Measurements from ENCODE around the gene TBC1D25.

Gene TBC1D25

GRCh38 chrX:48560681-48561080 lies 21.2 kb downstream of the TBC1D25 start:
- no peak for DNase-seq (ENCODE audit: low read depth)

DNA sequence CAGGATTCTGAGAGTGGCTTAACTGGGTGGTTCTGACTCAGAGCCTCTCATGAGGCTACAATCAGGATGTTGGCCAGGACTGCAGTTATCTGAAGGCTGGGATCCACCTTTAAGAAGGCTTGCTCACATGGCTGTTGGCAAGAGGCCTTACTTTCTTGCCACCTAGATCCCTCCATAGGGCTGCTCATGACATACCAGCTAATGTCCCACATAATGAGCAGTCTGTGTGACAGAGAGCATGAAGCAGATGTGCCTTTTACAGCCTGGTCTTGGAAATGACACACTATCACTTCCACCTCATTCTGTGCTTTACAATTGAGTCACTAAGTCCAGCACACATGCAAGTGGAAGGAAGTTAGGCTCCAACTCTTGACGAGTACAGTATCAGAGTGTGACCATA lies 30.4 kb downstream of the TBC1D25 start:
- DNase-seq (ENCODE audit: low read depth) = no peak

- no peak for DNase-seq (ENCODE audit: low read depth)
These were observed 34.3 kb downstream of the TBC1D25 start for GRCh38 chrX:48573690-48574269.

DNA sequence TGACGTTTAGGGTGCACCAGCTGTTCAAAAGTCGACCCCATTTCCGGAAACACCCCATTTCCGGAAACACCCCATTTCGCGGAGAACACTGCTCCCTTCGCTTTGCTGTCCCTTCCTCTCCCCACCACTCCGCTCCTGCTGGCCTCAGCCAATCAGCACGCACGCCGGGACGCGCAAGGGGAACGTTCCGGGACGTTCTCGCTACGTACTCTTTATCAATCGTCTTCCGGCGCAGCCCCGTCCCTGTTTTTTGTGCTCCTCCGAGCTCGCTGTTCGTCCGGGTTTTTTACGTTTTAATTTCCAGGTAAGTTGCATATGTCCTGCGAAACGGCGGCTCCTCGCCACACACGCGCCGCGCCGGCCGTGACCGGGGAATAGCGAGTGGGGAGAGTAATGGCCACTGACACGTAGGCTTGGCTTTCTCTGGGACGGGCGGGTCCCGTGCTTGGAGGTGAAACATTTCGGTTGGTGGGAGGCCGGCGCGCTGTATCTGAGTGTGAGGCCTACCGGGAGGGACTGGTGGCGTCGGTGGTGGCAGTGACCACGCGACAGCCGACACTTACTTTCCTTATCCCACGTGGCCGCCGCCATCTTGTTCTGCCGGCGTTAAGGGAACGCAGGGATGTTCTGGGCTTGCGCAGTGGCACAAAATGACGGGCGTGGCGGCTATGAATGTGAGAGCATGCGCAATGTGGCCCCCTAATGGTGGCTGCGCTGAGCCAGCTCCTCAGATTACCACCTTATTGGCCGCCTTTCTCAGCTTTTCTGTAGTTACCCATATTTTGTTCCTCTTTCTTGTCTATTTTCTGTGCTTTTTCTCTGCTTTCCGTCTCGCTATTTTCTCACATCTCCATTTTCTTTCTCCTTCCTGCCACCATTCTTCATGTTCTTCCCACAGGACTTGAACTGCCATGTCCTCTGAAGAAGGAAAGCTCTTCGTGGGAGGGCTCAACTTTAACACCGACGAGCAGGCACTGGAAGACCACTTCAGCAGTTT lies 35.1 kb downstream of the TBC1D25 start, which contains the start of gene RBM3:
RBM3 (plus strand) TSS at position 215 of the 997 bp plus-strand sequence; CDS start at position 912, 697 bp downstream.
- peak; percentile 54 for DNase-seq (ENCODE audit: low read depth)

GRCh38 chrX:48575642-48576041 lies 36.1 kb downstream of the TBC1D25 start:
- DNase-seq (ENCODE audit: low read depth) = no peak

DNA sequence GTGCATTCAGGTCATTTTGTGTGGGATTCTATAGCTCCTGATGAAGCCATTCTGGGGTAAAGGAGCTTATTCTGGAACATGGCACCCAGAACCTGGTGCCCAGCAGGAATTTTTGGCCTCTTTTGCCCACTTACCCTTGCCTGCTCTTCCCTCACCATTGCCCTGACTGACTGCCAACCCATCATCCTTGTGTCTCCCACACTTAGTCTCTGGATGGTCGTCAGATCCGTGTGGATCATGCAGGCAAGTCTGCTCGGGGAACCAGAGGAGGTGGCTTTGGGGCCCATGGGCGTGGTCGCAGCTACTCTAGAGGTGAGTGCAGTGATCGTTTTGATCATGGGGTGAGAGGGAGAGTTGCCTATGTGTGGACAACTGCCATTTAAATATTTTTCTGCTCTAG lies 36.6 kb downstream of the TBC1D25 start:
- no peak for DNase-seq (ENCODE audit: low read depth)

DNA sequence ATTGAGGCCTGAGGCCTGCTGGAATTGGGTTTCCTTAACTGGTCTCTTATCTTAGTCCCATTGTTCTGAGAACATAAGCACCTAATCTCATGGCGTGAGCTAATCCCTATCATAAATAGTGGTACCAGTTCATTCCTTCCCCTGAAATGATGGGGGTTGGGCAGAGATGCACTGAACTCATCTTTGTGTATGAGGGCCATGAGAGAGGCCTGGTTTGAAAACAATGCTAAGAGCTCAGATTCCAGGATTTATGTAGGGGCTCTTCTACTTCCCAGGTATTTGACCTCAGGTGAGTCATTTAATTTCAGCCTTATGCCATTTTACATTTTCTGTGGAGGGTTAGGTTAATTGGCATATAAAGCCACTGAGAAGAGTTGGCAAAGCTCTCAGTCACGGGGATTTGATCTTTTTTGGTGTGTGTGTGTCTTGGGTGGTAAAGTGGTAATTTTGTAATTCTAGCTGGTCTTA lies 39.2 kb downstream of the TBC1D25 start:
- DNase-seq (ENCODE audit: low read depth) = no peak

DNA sequence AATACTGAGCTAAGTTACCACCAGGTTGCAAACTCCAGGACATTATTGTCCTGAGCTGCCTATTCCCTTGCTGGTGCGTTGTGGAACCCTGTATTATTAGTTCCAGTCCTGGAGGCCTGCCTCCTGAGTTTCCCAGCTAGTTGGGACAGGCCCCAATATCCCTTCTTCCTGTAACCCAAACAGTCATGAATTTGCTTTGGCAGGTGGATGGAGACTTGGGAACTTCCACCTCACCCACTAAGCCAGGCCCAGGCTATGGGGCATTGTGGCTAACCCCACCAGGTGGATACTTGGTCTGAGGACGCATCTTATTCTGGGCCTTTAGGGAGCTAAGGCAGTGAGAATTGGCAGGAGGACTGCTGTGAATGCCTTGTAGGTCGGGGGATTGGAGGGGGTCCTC lies 39.7 kb downstream of the TBC1D25 start:
- no peak for DNase-seq (ENCODE audit: low read depth)

GRCh38 chrX:48580662-48581061 lies 41.1 kb downstream of the TBC1D25 start:
- DNase-seq (ENCODE audit: low read depth) = no peak

DNA sequence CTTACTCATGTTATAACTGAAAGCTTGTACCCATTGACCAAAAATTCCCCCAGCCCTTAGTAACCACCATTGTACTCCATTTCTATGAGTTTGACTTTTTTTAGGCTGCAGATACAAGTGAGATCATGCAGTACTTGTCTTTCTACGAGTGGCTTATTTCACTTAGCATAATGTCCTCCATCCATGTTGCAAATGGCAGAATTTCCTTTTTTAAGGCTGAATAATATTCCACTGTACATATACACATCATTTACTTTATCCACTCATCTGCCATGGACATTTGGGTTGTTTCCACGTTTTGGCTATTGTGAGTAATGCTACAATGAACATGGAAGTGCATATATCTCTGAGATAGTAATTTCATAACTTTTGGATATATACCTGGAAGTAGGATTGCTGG lies 45.2 kb downstream of the TBC1D25 start:
- no peak for DNase-seq (ENCODE audit: low read depth)

DNA sequence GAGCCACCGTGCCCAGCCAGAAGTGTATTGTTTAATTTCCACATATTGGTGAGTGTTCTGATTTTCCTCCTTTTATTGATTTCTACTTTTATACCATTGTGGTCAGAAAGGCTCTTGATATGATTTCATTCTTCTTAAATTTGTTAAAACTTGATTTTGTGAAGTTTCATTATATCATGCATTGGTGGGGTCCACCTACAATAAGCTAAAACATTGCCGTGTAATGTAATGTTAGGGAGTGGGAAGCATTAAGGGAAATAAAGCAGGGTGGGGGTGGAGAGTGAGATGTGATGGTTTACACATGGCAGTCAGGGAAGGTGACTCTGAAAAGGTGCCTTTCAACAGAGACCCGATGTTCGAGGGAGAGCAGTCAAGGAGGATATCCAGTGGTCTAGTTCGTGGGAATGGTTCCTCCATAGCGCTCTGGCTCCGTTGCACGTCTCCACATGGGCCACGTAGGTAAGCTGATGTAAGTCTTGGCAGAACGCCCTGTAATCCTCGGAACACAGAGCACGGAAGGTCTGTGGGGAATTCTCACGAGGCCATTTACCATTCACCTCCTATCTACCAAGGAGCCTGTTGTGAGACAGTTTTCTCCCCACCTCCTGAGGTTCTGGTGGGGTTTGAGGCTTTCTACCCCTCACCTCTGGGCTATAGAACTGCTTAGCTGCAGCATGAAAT lies 50.1 kb downstream of the TBC1D25 start:
- no peak for DNase-seq (ENCODE audit: low read depth)

DNA sequence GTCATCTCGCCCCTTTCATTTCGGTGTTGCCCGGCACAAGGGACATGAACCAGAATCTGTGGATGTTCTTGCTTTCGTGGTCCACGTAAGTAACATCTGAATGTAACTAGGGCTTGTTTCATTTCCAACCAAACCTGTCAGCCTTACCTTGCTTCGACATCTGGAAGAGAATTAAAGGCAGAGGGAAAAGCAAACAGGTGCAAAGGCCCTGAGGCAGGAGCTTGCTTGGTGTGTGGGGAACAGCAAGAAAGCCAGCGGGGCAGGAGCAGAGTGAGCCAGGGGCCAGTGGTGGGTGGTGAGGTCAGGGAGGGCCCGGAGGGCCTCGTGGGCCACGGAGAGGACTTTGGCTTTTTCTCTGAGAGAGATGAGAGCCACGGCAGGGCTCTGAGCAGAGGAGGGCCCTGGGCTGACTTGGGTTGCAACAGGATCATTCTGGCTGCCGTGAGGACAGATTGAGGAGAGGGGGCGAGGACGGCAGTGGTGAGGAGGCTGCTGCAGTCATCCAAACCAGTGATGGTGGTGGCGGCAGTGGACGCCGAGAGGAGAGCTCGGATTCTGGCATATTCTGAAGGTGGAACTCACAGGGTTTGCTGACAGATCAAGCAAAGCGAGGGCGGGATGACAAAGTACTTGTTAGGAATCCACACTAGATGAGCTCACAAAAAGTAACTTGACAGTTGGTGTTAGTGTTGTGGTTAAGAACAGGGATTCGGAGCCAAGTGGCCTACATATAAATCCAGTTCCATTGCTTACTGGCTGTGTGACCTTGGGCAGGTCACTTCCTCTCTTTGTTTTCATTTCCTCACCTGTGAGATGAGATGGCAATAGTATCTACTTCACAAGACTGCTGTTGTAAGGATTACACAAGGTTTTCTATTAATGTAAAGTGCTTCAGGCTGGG lies 50.9 kb downstream of the TBC1D25 start:
- DNase-seq (ENCODE audit: low read depth) = no peak

- no peak for DNase-seq (ENCODE audit: low read depth)
These were observed 51.8 kb downstream of the TBC1D25 start for GRCh38 chrX:48591255-48591791.

- DNase-seq (ENCODE audit: low read depth) = no peak
These were observed 53.5 kb downstream of the TBC1D25 start for GRCh38 chrX:48592971-48593370.

- DNase-seq (ENCODE audit: low read depth) = no peak
These were observed 56.4 kb downstream of the TBC1D25 start for GRCh38 chrX:48595929-48596328.

DNA sequence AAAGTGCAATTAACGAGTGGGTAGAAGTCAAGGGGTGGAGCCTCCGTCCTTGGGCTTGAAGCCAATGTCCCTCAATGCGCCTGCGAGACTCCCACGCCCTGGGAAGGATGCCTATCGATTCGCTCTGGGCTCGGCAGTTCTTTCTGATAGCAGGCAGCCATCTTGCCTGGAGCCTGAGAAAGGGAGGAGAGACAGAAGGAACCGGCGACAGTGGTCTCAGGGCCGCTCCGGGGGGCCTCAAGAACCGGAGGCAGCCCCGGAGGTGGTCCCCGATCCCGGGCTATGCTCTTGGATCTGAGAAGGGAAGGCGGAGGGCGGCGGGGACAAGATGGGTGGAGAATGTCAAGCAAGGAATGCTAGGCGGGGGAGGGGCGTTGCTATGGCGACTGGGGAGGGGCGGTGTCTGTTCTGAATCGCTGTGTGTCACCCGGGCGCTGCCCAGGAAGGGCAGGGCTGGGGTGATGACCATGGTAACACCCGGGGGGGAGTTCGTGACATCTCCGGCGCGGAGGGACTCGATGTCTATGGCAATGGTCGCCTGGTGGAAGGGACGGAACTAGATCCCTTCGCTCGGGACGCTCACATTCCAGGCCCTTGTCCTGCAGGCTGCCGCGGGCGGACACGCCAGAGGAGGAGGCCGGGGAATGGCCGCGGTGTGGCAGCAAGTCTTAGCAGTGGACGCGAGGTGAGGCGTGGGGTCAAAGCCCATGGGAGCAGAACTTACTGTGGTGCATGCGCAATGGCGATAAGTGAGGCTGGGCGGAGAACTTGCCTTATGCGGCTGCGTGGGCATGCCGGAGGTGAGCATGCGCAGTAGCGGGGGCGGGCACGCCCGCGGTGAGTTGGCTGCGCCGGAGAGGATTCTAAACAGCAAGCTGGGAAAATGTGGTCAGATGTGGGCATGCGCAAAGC lies 58.1 kb downstream of the TBC1D25 start, which contains the start of gene WDR13:
WDR13 (plus strand) TSS at position 140 of the 912 bp plus-strand sequence; CDS start at position 645, 505 bp downstream.
- peak; percentile 70 for DNase-seq (ENCODE audit: low read depth)

DNA sequence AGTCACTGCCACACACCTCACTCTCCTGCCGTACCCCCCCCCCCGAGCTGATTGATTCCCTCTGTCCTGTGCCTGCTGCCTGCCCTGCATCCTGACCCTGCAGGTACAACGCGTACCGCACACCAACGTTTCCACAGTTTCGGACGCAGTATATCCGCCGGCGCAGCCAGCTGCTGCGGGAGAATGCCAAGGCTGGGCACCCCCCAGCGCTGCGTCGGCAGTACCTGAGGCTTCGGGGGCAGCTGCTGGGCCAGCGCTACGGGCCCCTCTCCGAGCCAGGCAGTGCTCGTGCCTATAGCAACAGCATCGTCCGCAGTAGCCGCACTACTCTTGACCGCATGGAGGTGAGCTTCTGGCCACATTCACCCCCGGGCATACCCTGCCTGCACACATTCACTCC lies 59.1 kb downstream of the TBC1D25 start:
- no peak for DNase-seq (ENCODE audit: low read depth)

- no peak for DNase-seq (ENCODE audit: low read depth)
These were observed 59.8 kb downstream of the TBC1D25 start for GRCh38 chrX:48599341-48599740.

- no peak for DNase-seq (ENCODE audit: low read depth)
These were observed 60.7 kb downstream of the TBC1D25 start for GRCh38 chrX:48600226-48600625.

Data from stimulated activated CD8-positive, alpha-beta memory T cell treated with anti-CD3 and anti-CD28 coated beads, Interleukin-15, amount 100 ng/mL, for 24 hours (primary cell).